ENCODE results near the gene TARDBP. TPM values are rescaled to one million over a fixed set of nuclear protein-coding genes. Genes with fewer than 3 reads are reported as not detected.
"Not testable (repeated sequence)": the region's sequence is repeated elsewhere in the genome, so short reads cannot be mapped to it uniquely, and the experiment has no call there.

Gene TARDBP
- total RNA-seq, 1 donor, result 119 TPM

- H3K27me3 ChIP-seq (ENCODE audit: insufficient read depth, low read length), result no peaks in the 10 kb centered on the region
Measured at GRCh38 chr1:10986525-10986890, 25.9 kb upstream of the TARDBP start.

DNA sequence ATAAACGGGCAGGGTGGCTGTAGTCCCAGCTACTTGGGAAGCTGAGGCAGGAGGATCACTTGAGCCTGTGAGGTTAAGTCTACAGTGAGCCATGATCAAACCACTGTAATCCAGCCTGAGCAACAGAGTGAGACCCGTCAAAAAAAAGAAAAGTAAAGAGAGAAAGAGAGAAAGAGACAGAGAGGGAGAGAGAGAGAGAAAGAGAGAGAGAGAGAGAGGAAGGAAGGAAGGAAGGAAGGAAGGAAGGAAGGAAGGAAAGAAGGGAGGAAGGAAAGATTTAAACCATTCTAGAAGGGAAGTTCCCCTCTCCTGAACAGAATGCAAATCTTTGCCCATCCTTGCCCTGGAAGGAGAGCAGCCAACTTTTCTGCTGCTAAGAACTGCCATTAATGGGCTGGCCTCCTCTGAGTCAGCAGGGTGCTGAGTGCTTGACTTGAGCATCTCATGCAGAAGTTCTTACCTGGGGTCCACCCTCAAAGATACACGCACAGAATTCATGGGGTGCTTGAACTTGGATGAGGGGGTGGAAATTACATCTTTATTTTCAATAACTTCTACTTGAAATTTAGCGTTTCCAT is 24.5 kb upstream of the TARDBP start:
- no peaks in the 10 kb centered on the region for H3K27me3 ChIP-seq (ENCODE audit: insufficient read depth, low read length)
- no peaks in the 10 kb centered on the region for H3K4me1 ChIP-seq (ENCODE audit: insufficient read depth, low read length)
- no peaks in the 10 kb centered on the region for H3K9me3 ChIP-seq (ENCODE audit: low read depth, low read length)
- H3K4me3 ChIP-seq (ENCODE audit: low read length), result no peak overlapping the region

More at GRCh38 chr1:10986525-10986890, 25.9 kb upstream of the TARDBP start:
- Histone ChIP-seq H3K4me1 (ENCODE audit: insufficient read depth, low read length) (no peaks in the 10 kb centered on the region), H3K4me3 (ENCODE audit: low read length) (no peak overlapping the region), H3K9me3 (ENCODE audit: low read depth, low read length) (no peaks in the 10 kb centered on the region)

DNA sequence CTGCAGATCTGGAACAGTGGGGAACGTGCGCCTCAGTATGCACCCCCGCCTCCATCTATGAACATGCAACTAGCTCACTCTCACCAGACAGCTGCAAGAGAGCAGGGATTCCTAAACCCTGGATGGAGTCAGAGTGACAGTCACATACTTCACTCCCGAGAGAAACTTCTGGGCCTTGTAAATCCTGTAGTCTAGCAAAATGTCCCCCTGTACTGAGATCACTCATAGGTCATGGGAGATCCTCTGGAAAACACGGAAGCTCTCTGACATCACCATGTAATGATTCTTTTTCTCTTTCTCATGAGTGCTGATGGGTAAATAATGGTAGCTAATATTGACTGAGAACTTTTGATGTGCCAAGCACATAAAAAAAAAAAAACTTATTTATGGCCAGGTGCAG is 23.4 kb upstream of the TARDBP start:
- H3K4me3 ChIP-seq (ENCODE audit: low read length), result no peak overlapping the region
- no peaks in the 10 kb centered on the region for H3K9me3 ChIP-seq (ENCODE audit: low read depth, low read length)
- H3K27me3 ChIP-seq (ENCODE audit: insufficient read depth, low read length), result no peaks in the 10 kb centered on the region
- no peaks in the 10 kb centered on the region for H3K4me1 ChIP-seq (ENCODE audit: insufficient read depth, low read length)

DNA sequence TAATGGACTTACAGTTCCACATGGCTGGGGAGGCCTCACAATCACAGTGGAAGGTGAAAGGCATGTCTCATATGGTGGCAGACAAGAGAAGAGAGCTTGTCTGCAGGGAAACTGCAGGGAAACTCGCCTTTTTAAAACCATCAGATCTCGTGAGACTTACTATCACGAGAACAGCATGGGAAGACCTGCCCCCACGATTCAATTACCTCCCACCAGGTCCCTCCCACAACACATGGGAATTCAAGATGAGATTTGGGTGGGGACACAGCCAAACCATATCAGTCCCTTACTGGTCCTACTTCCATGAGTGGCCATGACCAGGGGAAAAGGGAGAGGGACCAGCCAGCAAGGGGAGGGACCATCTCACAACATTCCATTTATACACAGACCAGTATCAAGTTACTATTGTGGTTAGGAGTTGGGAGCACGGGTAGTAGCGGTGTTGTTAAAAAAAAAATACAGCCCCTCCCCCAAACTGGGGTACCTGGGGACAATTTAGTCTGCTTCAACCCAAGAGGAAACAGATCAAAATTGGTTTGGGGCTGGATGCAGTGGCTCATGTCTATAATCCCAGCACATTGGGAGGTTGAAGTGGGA is 22.4 kb upstream of the TARDBP start:
- not testable (repeated sequence) for H3K27me3 ChIP-seq (ENCODE audit: insufficient read depth, low read length); H3K9me3 ChIP-seq (ENCODE audit: low read depth, low read length); H3K4me1 ChIP-seq (ENCODE audit: insufficient read depth, low read length); H3K4me3 ChIP-seq (ENCODE audit: low read length)

GRCh38 chr1:10990828-10991227 is 21.6 kb upstream of the TARDBP start:
- H3K4me1 ChIP-seq (ENCODE audit: insufficient read depth, low read length), result no peaks in the 10 kb centered on the region

DNA sequence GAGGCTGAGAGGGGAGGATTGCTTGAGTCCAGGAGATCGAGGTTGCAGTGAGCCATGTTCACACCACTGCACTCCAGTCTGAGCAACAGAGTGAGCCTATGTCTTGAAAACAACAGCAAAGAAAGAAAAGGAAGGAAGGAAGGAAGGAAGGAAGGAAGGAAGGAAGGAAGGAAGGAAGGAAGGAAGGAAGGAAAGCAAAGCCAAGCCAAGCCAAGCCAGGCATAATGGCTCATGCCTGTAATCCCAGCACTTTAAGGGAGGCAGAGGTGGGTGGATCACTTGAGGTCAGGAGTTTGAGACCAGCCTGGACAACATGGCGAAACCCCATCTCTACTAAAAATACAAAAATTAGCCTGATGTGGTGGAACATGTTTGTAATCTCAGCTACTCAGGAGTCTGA is 20.4 kb upstream of the TARDBP start:
- H3K4me3 ChIP-seq (ENCODE audit: low read length); H3K9me3 ChIP-seq (ENCODE audit: low read depth, low read length); H3K4me1 ChIP-seq (ENCODE audit: insufficient read depth, low read length); H3K27me3 ChIP-seq (ENCODE audit: insufficient read depth, low read length): not testable (repeated sequence)

More at GRCh38 chr1:10990828-10991227, 21.6 kb upstream of the TARDBP start:
- Histone ChIP-seq H3K4me3 (ENCODE audit: low read length) (no peak overlapping the region), H3K9me3 (ENCODE audit: low read depth, low read length) (no peaks in the 10 kb centered on the region), H3K27me3 (ENCODE audit: insufficient read depth, low read length) (no peaks in the 10 kb centered on the region)

GRCh38 chr1:10992864-10993263 is 19.6 kb upstream of the TARDBP start:
- Histone ChIP-seq H3K9me3 (ENCODE audit: low read depth, low read length) (no peaks in the 10 kb centered on the region), H3K4me1 (ENCODE audit: insufficient read depth, low read length) (no peaks in the 10 kb centered on the region), H3K4me3 (ENCODE audit: low read length) (no peak overlapping the region), H3K27me3 (ENCODE audit: insufficient read depth, low read length) (no peaks in the 10 kb centered on the region)

GRCh38 chr1:10996100-10996499 is 16.4 kb upstream of the TARDBP start:
- Histone ChIP-seq H3K4me1 (ENCODE audit: insufficient read depth, low read length) (no peaks in the 10 kb centered on the region), H3K27me3 (ENCODE audit: insufficient read depth, low read length) (no peaks in the 10 kb centered on the region), H3K9me3 (ENCODE audit: low read depth, low read length) (no peaks in the 10 kb centered on the region), H3K4me3 (ENCODE audit: low read length) (no peak overlapping the region)

- Histone ChIP-seq H3K4me1 (ENCODE audit: insufficient read depth, low read length) (no peaks in the 10 kb centered on the region), H3K27me3 (ENCODE audit: insufficient read depth, low read length) (no peaks in the 10 kb centered on the region), H3K4me3 (ENCODE audit: low read length) (no peak overlapping the region), H3K9me3 (ENCODE audit: low read depth, low read length) (no peaks in the 10 kb centered on the region)
Measured at GRCh38 chr1:11000526-11000925, 11.9 kb upstream of the TARDBP start.

- Histone ChIP-seq H3K27me3 (ENCODE audit: insufficient read depth, low read length) (no peaks in the 10 kb centered on the region), H3K4me1 (ENCODE audit: insufficient read depth, low read length) (peaks cover 27% of the 10 kb centered on the region), H3K4me3 (ENCODE audit: low read length) (peak overlapping the region; percentile 86), H3K9me3 (ENCODE audit: low read depth, low read length) (no peaks in the 10 kb centered on the region)
Measured at GRCh38 chr1:11013160-11013531, 692 bp downstream of the TARDBP start.

DNA sequence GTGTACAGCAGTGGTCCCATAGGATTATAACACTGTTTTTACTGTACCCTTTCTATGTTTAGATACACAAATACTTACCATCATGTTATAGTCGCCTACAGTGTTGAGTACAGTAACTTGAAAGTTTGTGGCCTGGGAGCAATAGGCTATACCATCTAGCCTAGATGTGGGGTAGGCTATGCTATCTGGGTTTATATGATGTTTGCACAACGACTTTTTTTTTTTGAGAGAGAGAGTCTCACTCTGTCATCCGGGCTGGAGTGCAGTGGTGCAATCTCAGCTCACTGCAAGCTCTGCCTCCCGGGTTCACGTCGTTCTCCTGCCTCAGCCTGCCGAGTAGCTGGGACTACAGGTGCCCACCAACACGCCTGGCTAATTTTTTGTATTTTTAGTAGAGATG is 6.9 kb downstream of the TARDBP start:
- H3K4me3 ChIP-seq (ENCODE audit: low read length); H3K27me3 ChIP-seq (ENCODE audit: insufficient read depth, low read length); H3K4me1 ChIP-seq (ENCODE audit: insufficient read depth, low read length); H3K9me3 ChIP-seq (ENCODE audit: low read depth, low read length): not testable (repeated sequence)

- Histone ChIP-seq H3K4me3 (ENCODE audit: low read length) (no peak overlapping the region), H3K27me3 (ENCODE audit: insufficient read depth, low read length) (no peaks in the 10 kb centered on the region), H3K4me1 (ENCODE audit: insufficient read depth, low read length) (peaks cover 5% of the 10 kb centered on the region), H3K9me3 (ENCODE audit: low read depth, low read length) (no peaks in the 10 kb centered on the region)
Measured at GRCh38 chr1:11019971-11020370, 7.5 kb downstream of the TARDBP start.

DNA sequence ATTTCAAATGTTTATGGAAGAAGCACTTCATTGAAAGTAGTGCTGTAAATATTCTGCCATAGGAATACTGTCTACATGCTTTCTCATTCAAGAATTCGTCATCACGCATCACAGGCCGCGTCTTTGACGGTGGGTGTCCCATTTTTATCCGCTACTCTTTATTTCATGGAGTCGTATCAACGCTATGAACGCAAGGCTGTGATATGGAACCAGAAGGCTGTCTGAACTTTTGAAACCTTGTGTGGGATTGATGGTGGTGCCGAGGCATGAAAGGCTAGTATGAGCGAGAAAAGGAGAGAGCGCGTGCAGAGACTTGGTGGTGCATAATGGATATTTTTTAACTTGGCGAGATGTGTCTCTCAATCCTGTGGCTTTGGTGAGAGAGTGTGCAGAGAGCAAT is 10.7 kb downstream of the TARDBP start:
- Histone ChIP-seq H3K9me3 (ENCODE audit: low read depth, low read length) (no peaks in the 10 kb centered on the region), H3K27me3 (ENCODE audit: insufficient read depth, low read length) (no peaks in the 10 kb centered on the region), H3K4me1 (ENCODE audit: insufficient read depth, low read length) (no peaks in the 10 kb centered on the region), H3K4me3 (ENCODE audit: low read length) (no peak overlapping the region)

- Histone ChIP-seq H3K4me3 (ENCODE audit: low read length) (no peak overlapping the region), H3K9me3 (ENCODE audit: low read depth, low read length) (no peaks in the 10 kb centered on the region), H3K4me1 (ENCODE audit: insufficient read depth, low read length) (no peaks in the 10 kb centered on the region), H3K27me3 (ENCODE audit: insufficient read depth, low read length) (no peaks in the 10 kb centered on the region)
Measured at GRCh38 chr1:11024154-11024873, 11.9 kb downstream of the TARDBP start.

DNA sequence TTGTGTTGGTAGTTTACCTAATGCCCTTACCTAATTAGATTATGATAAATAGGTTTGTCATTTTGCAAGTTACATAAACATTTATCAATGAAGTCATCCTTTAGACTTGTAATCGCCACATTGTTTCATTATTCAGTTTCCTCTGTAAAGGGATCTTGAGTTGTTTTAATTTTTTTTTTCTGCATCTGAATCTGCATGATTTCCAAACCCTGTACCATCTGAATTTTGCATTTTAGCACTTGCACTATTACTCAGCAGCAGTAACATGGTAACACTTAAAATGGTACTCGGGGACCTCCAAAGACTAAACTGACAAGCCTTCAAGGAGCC is 12.4 kb downstream of the TARDBP start:
- Histone ChIP-seq H3K9me3 (ENCODE audit: low read depth, low read length) (no peaks in the 10 kb centered on the region), H3K27me3 (ENCODE audit: insufficient read depth, low read length) (no peaks in the 10 kb centered on the region), H3K4me1 (ENCODE audit: insufficient read depth, low read length) (no peaks in the 10 kb centered on the region), H3K4me3 (ENCODE audit: low read length) (no peak overlapping the region)

DNA sequence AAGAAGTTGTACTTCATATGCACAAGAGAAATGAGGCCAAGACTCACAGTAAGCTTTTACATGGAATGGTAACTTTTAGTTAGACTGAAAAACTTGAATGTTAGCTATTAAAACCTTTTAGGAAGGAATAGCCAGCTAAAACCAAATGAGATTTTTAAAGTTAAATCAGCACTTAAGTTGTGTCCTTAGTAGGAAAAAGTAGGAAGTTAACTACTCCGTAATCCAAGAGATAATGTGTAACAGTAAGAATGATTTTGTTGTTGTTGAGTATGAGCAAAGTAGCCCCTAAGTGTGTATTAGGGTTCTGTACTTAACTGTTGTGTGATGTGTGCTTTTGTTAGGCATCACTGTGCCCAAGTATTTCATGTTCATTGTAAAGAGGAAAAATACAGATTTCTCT is 13.2 kb downstream of the TARDBP start:
- H3K4me3 ChIP-seq (ENCODE audit: low read length), result no peak overlapping the region
- H3K27me3 ChIP-seq (ENCODE audit: insufficient read depth, low read length), result no peaks in the 10 kb centered on the region
- H3K4me1 ChIP-seq (ENCODE audit: insufficient read depth, low read length), result no peaks in the 10 kb centered on the region
- H3K9me3 ChIP-seq (ENCODE audit: low read depth, low read length), result no peaks in the 10 kb centered on the region

Measured in mononuclear cell (primary cell).